HG02759 (cell line): ENCODE results near the gene MIA3.
A peak's percentile ranks its signal among the peaks of the same experiment; 100 is the strongest.
"Not testable (repeated sequence)": the region's sequence is repeated elsewhere in the genome, so short reads cannot be mapped to it uniquely, and the experiment has no call there.

Source experiments
- ATAC-seq: cut with Tn5 transposase; IDR thresholded peaks from one replicate; pipeline ENCODE4 v1.9.1; 2021; ENCODE audit warnings: mild to moderate bottlenecking, moderate library complexity; ENCODE audit not compliant: unreplicated experiment

Gene MIA3, protein sequence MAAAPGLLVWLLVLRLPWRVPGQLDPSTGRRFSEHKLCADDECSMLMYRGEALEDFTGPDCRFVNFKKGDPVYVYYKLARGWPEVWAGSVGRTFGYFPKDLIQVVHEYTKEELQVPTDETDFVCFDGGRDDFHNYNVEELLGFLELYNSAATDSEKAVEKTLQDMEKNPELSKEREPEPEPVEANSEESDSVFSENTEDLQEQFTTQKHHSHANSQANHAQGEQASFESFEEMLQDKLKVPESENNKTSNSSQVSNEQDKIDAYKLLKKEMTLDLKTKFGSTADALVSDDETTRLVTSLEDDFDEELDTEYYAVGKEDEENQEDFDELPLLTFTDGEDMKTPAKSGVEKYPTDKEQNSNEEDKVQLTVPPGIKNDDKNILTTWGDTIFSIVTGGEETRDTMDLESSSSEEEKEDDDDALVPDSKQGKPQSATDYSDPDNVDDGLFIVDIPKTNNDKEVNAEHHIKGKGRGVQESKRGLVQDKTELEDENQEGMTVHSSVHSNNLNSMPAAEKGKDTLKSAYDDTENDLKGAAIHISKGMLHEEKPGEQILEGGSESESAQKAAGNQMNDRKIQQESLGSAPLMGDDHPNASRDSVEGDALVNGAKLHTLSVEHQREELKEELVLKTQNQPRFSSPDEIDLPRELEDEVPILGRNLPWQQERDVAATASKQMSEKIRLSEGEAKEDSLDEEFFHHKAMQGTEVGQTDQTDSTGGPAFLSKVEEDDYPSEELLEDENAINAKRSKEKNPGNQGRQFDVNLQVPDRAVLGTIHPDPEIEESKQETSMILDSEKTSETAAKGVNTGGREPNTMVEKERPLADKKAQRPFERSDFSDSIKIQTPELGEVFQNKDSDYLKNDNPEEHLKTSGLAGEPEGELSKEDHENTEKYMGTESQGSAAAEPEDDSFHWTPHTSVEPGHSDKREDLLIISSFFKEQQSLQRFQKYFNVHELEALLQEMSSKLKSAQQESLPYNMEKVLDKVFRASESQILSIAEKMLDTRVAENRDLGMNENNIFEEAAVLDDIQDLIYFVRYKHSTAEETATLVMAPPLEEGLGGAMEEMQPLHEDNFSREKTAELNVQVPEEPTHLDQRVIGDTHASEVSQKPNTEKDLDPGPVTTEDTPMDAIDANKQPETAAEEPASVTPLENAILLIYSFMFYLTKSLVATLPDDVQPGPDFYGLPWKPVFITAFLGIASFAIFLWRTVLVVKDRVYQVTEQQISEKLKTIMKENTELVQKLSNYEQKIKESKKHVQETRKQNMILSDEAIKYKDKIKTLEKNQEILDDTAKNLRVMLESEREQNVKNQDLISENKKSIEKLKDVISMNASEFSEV (N-terminal part only)

DNA sequence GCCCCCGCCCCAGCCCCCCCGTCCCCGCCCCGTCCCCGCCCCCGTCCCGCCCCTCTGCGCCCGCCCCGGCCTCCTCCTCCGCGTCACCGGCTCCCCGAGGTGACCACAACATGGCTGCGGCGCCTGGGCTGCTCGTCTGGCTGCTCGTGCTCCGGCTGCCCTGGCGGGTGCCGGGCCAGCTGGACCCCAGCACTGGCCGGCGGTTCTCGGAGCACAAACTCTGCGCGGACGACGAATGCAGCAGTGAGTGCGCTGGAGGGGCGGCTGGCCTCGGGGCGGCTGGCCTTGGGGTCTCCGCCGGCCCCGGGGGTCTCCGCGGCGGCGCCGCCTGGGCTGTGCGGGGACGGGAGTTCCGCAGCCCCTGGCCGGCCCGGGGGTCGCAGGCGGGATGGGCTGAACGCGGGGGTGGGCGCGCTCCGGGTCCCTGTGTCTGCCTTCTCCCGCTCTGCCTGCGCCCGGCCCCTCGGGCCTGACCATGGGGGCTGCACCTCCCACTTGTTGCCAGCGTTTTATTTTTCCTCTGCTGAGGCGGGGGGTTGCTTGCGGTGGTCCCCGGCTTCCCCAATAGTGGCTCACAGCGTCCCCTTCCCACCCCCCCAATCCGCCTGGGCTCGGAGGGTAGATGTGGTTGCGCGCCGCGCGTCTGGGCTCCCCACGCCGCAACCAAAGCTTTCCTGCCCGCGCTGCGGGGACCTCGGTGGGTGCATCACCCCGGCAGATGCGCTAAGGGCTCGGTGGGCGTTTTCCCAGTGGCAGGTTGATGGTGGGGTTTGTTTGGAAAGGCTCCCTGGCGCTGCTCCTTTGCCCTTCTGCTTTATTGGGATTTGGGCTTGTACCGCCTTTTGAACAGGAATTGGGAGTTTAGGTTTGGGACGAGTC, at the start of gene MIA3:
Gene MIA3, plus strand, starts transcription at position 97 of the 879 bp plus-strand sequence. Its CDS starts 14 bp downstream, at position 111.
- peak; percentile 68 for ATAC-seq

GRCh38 chr1:222570837-222571236, 47.1 kb upstream of the MIA3 start:
- ATAC-seq: no peak

- no peak for ATAC-seq
Measured at GRCh38 chr1:222579316-222579715, 38.6 kb upstream of the MIA3 start.

- peak; percentile 49 for ATAC-seq
Measured at GRCh38 chr1:222582099-222582774, 35.7 kb upstream of the MIA3 start.

- peak; percentile 85 for ATAC-seq
Measured at GRCh38 chr1:222583079-222583478, 34.8 kb upstream of the MIA3 start.

DNA sequence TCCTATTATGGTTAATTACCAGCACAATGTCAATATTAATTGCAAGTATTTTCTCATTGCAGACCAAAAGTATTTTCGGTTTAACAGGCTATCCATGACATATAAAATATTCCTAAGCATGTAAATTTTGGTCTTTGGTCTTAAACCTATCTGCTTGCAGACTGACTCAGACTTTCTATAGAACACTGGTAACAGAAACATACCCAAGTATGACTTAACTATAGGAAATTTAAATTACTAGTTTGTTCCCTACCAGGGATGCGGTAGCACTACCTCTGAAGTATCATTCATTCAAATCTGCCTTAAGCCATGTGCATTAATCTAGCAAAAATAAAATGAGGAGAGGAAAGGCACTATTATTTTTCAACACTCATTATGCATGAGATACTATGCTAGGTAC, 31.1 kb upstream of the MIA3 start:
- ATAC-seq: no peak

GRCh38 chr1:222588135-222588534, 29.8 kb upstream of the MIA3 start:
- no peak for ATAC-seq

- peak; percentile 100 for ATAC-seq
Measured at GRCh38 chr1:222589462-222590302, 28.2 kb upstream of the MIA3 start, which contains the start of gene TAF1A. Gene TAF1A, minus strand, starts transcription at chr1:222589933.

- ATAC-seq: no peak
Measured at GRCh38 chr1:222592171-222592570, 25.7 kb upstream of the MIA3 start.

GRCh38 chr1:222594789-222595188, 23.1 kb upstream of the MIA3 start:
- no peak for ATAC-seq

DNA sequence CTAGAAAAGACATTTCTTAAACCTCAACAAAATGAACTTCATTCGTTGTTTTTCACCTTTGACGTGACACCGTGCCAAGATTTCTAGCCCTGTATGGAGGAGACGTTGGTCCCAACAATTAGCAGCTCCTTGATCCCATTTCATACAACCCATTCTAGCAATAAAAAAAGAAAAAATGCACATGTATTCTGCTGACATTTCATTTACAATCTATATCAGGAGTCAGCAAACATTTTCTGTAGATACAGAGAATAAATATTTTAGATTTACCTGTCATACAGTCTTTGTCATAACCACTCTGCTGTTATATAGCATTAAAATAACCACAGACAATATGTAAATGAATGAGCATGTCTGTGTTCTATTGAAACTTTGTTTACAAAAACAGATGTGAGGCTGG, 21.2 kb upstream of the MIA3 start:
- no peak for ATAC-seq

- ATAC-seq: no peak
Measured at GRCh38 chr1:222600281-222600680, 17.6 kb upstream of the MIA3 start.

- no peak for ATAC-seq
Measured at GRCh38 chr1:222601257-222601656, 16.6 kb upstream of the MIA3 start.

DNA sequence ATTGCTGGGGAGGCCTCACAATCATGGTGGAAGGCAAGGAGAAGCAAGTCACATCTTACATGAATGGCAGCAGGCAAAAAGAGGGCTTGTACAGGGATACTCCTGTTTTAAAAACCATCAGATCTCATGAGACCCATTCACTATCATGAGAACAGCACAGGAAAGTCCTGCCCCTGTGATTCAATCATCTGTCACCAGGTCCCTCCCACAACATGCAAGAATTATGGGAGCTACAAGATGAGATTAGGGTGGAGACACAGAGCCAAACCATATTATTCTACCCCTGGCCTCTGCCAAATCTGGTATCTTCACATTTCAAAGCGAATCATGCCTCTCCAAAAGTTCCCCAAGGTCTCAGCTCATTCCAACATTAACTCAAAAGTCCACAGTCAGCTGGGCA, 11.1 kb upstream of the MIA3 start:
- ATAC-seq: no peak

- ATAC-seq: not testable (repeated sequence)
Measured at GRCh38 chr1:222609111-222609510, 8.8 kb upstream of the MIA3 start.

DNA sequence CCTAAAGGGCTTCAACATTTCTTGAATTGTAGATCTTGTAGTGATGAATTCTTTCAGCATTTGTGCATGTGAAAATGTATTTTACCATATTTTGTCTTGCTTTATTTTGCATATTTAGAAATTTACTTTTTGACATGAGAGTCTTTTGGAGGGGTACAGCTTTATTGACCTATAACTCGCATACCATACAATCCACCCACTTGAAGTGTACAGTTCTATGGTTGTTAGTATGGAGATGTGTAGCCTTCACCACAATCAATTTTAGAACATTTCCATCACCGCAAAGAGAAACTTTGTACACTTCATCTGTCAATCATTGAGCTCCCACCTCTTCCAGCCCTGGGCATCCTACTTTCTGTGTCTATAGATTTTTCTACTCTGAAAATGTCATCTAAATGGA, 7.2 kb upstream of the MIA3 start:
- no peak for ATAC-seq

- ATAC-seq: no peak
Measured at GRCh38 chr1:222613627-222614026, 4.3 kb upstream of the MIA3 start.

DNA sequence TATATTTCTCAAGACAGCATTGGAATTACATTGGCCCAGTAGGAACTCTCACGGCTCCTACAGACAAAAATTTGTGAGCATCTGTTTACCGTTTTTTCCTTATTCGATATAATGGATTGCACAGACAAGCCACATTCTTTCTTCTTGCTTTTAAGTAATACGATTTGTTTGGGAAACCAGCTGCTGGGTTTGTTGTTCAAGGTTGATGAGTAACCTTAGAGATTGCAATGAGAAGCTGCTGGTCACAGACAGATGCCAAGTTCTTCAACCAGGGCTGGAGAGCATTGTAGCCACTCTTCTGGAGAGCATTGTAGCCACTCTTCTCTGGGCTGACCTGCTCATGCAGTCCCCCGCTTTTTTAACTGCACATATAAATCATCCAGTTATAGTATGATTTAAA, 1.4 kb upstream of the MIA3 start:
- no peak for ATAC-seq
